Measurements from ENCODE around the gene TOMM6.

TOMM6 gene

DNA sequence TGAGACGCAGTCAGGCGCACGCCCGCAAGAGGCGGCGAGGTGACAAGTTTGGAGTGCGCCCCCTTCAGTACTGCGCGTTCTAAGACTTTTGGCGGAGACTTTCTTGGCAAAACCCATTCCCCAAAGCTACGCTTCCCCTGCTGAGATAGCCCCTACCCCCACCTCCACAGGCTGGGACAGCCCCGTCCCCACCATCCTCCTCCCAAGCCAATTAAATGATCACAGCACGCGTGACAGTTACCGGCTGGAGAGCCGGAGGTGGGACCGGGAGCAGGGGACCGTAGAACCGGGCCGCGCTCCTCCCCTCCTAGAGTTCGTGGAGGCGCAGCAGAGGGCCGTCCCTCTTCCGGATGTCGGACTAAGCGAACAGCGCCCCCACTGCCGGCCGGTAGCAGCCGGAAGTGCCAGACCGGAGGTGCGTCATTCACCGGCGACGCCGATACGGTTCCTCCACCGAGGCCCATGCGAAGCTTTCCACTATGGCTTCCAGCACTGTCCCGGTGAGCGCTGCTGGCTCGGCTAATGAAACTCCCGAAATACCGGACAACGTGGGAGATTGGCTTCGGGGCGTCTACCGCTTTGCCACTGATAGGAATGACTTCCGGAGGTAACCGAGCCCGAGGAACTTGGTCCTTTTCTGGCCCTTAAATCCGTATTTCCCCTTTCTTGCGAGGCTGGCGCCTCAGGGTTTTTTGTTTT, at the start of gene TOMM6:
Gene TOMM6, plus strand, starts transcription at position 476 of the 699 bp plus-strand sequence. Its CDS starts 4 bp downstream, at position 480.
- in situ Hi-C loops (cut with HindIII; ENCODE audit: low sequenced_read_pairs): loop anchor here (5.0 to 25.0 kb wide), 2 partner anchors 85 to 250 kb away; no protein-coding TSS in a partner anchor

- in situ Hi-C loops (cut with HindIII; ENCODE audit: low sequenced_read_pairs): no loop called here
Measured at GRCh38 chr6:41739041-41739440, 48.5 kb upstream of the TOMM6 start.

- in situ Hi-C loops (cut with HindIII; ENCODE audit: low sequenced_read_pairs): no loop called here
Measured at GRCh38 chr6:41740366-41741162, 46.9 kb upstream of the TOMM6 start.

DNA sequence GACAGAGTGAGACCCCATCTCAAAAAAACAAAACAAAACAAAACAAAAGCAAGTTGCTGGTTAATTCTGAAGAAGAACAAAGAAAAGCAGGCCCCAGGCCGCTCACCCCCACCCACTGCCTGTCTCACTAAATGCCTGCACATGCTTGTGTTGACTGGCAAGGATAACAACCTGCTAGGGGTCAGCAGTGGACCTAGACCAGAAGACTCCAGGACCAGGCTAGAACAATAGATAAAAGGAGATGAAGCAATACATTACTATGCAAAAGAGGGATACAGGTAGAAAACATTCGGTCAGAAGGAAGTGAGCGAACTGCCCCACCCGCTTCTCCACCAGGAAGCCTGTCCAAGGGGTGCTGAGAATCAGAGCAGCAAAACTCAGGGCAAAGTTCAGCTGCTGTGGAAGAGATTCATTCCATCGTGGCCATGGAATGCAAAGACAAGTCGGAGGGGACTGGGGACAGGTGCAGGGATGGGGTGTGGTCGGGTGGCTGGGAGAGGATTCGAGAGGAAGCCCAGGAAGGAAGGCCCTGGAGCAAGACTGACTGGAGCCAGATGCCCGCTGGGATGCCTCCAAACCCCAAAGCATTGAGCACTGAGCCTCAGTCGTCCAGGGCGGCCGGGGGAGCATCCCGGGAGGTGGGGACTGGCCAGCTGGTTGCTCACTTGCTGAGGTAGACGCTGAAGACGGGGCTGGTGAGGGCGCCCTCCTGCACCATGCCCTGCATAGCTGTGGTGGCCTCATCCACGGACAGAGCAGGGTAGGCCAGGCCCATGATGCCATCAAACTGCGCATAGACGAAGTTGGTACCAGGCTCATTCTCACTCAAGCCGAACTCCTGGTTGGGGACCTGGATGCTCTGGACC, 45.6 kb upstream of the TOMM6 start:
- in situ Hi-C loops (cut with HindIII; ENCODE audit: low sequenced_read_pairs): no loop called here

- in situ Hi-C loops (cut with HindIII; ENCODE audit: low sequenced_read_pairs): no loop called here
Measured at GRCh38 chr6:41743406-41744235, 43.9 kb upstream of the TOMM6 start.

GRCh38 chr6:41744236-41744787, 43.2 kb upstream of the TOMM6 start:
- in situ Hi-C loops (cut with HindIII; ENCODE audit: low sequenced_read_pairs): no loop called here

DNA sequence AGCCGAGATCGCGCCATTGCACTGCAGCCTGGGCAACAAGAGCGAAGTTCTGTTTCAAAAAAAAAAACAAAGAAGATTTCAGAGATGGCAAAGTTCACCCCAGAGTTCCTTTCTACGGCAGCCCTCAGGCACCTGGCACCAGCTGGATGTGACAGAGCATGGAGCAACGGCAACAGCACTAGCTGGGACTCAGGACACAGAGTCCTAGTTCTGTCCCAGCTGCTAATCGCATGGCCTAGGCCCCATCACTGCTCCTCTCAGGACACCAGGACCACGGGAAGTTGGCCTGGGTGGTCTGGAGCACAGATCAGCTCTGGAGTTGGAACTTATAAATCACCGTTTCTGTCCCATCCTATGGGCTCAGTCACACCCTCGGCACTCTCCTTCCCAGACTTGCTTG, 41.4 kb upstream of the TOMM6 start:
- in situ Hi-C loops (cut with HindIII; ENCODE audit: low sequenced_read_pairs): no loop called here

DNA sequence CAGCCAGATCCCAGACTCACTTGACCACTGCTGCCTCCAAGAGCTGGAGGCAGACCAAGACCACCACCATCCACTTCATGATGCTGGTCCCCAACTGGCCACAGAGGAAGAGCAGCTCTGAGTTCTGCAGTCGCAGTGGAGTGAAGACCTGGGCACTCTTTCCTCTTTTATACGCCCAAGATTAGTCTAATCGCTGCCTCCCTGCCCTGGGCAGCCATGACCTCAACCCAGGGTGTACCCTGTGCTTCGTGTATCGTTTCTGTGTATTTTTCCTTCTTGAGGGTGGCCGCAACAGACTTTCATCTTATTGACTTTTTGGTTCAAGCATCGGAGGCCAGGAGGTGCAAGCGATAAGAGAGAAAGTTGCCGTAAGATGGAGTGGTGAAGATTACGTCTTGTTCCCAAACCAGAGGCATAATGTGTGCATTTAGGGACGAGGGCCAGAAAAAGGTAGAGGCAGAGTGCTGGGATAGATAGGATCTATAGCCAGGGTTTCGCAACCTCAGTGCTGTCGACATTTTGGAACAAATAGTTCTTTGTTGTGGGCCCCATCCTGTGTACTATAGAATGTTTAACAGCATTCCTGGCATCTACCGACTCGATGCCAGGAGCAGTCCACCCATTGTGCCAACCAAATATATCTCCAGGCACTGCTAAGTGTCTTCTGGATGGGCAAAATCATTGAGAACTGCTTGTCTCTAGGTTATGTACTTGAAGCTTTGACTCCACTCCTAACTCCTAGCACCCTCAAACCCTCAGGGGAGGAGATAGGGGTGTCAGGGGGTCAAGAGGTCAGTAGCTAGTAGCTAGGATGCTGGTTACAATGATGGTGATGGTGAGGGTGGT, 40.0 kb upstream of the TOMM6 start, which contains the start of gene PGC:
Gene PGC, minus strand, starts transcription at position 142 of the 846 bp plus-strand sequence. Its CDS starts 63 bp downstream, at position 79.
- in situ Hi-C loops (cut with HindIII; ENCODE audit: low sequenced_read_pairs): no loop called here

DNA sequence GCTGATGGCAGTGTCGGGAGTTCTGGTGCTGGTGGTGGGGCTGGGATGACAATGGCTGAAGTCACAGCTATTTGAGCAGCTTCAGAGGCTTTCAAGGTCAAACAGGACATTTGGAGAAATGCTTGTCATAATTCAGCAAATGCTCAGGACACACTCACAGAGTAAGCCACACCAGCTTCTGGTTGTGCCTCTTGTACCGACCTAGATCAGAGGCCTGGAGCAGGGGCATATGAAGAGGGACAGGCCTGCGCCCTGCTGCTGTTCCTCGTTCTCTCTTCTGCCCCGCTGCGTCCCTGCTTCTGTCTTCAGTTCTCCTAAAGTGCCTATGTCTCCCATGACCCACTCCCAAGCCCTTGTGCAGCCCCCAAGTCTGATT, 39.4 kb upstream of the TOMM6 start:
- in situ Hi-C loops (cut with HindIII; ENCODE audit: low sequenced_read_pairs): no loop called here

DNA sequence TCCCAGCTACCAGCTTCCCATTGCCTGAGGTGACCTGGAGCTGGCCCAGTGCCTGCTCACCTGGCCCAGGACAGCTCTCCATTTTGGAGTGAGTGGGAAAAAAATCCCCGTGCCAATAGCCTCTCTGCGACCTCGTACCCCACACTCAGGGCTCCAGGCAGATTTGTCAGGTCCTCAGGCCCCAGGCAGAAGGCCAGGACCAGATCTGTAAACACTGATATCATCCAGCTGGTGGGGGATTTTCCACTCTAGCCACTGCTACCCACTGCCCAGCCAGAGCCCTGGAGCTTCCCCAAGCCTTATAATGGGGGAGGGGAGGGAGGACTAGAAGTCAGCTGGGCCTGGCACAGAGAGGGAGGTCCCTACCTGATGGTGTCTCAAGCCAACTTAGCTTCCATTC, 39.0 kb upstream of the TOMM6 start:
- in situ Hi-C loops (cut with HindIII; ENCODE audit: low sequenced_read_pairs): no loop called here

DNA sequence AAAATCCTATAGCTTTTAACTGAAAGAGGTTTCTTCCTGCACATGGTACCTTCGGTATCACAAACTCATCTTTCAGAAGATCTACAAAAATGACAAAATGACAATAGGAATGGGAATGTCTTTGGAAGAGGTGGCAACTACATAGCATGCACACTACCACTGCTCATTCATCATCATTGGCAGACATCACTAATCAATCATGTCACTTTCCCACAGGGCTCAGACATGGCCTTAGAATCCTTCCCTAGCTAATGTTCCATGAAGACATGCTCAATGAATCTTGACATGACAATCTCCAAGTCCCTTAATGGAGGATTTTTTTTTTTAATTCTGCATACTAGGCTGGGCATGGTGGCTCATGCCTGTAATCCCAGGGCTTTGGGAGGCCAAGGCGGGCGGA, 37.1 kb upstream of the TOMM6 start:
- in situ Hi-C loops (cut with HindIII; ENCODE audit: low sequenced_read_pairs): no loop called here

- in situ Hi-C loops (cut with HindIII; ENCODE audit: low sequenced_read_pairs): no loop called here
Measured at GRCh38 chr6:41755895-41756294, 31.6 kb upstream of the TOMM6 start.

DNA sequence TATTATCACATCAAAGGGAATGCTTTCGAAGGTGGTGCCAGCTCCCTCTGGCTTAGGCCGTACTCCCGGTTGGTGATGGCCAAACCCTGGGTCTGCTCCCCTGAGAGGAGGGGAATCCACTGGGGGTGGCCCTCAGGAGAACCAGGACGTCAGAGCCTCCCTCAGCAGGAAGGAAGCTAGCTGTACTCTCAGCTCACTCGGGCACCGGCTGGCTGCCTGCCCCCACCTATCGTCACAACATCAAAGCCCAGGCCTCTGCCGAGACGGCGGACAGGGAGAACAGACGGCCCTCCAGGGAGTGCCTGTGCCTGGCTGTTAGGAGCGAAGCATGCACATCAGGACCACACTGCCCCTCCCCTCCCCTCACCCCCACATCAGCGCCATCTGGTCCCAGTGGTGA, 31.1 kb upstream of the TOMM6 start:
- in situ Hi-C loops (cut with HindIII; ENCODE audit: low sequenced_read_pairs): no loop called here

GRCh38 chr6:41757271-41757670, 30.2 kb upstream of the TOMM6 start:
- in situ Hi-C loops (cut with HindIII; ENCODE audit: low sequenced_read_pairs): no loop called here

DNA sequence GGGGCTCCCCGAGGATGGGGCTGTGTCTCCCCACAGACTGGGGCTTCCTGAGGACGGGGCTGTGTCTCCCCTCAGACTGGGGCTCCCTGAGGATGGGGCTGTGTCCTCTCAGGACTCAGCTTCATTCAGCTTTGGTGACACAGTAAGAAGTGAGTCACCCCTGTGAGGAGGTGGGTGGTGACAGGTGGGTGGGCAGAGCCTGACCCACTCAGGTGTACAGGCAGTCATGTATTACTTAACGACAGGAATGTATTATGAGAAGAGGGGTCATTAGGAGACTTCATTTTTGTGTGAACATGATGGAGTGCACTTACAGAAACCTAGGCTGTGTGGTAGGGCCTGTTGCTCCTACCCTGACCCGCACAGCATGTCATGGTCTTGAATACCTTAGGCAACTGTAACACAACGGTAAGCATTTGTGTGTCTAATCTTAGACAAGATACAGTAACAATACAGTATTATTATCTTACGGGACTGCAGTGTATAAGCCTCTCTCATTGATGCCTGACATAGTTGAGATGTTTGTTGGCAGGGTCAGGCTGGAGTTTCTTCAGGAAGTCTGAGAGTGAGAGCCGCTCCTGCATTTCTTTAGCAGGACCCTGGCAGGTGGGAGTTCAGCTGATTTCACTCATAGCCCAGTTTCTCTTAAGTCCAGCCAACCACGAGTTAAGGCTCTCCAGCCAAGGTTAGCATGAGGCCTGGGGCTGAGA, 29.4 kb upstream of the TOMM6 start:
- in situ Hi-C loops (cut with HindIII; ENCODE audit: low sequenced_read_pairs): no loop called here

- in situ Hi-C loops (cut with HindIII; ENCODE audit: low sequenced_read_pairs): no loop called here
Measured at GRCh38 chr6:41758641-41759035, 28.9 kb upstream of the TOMM6 start.

DNA sequence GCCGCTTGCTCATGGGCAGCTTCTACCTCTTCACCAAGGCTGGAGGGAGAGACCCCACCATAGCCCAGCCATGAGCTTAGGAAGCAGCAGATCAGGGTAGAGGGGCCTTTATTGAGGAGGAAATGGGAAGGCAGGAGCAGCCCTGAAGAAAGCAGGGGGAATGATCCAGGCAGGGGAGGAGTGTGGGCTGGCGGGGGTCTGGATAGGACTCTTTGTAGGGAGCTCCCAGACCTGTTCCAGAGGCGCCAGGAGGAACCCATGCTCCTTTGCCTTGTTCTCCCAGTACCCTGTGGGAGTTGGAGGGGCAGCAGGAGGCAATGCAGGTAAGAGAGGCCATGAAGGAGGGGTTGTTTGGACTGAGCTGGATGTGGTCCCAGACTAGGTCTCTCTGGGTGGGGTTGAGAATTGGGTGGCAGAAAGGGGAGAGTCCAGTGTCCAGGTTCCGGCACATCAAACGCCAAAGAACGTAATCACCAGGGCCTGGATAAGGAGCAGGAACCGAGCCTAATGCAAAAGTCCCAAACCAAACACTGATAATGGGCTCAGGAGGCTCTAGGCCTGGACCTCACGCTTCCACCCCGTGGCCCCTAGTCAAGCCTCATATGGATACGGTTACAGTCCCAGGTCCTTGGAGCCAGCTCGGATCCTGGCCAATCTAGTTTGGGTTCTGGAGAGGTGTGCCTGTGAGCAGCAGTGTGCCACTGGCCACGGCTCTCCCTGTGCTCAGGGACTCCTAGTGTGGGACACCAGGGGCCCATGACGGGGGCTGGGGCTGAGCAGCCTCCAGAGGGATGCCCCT, 28.2 kb upstream of the TOMM6 start:
- in situ Hi-C loops (cut with HindIII; ENCODE audit: low sequenced_read_pairs): no loop called here
